Panc1 (cell line): ENCODE results near the gene TCF25. TPM values are rescaled to one million over a fixed set of nuclear protein-coding genes. Genes with fewer than 3 reads are reported as not detected.

Experiments used
- ATAC-seq: fragments of 200-7000 bp; cut with Tn5 transposase; 2 replicates; pipeline ENCODE4 v1.9.1; 2020; ENCODE audit warnings: mild to moderate bottlenecking, moderate library complexity
- BruUV-seq: library from RNA; stranded (reverse); fragments of 400-500 nt; replicated peaks from 2 replicates; lab custom pipeline; 2021; lab: Mats Ljungman, UMichigan
- CTCF ChIA-PET: fragments of 300-600 bp; sonication (Branson Sonifier 250); formaldehyde crosslinking; loops from one replicate; lab custom pipeline; 2022; ENCODE audit warnings: antibody characterized with exemption; lab: Charles Lee
- POLR2A ChIA-PET: fragments of 300-600 bp; sonication (Branson Sonifier 250); formaldehyde crosslinking; loops from one replicate; lab custom pipeline; 2022; ENCODE audit warnings: antibody characterized with exemption; lab: Charles Lee
- DNase-seq: peaks from one replicate; pipeline ENCODE4 v3.0.0-alpha.2; 2010; ENCODE audit warnings: low read depth, low spot score
- H3K27ac ChIP-seq: 2 replicates; pipeline ENCODE4 v1.5.1; 2011; ENCODE audit warnings: mild to moderate bottlenecking, low read length, inconsistent platforms
- H3K27me3 ChIP-seq: fragments of 200-500 bp; sonication (Bioruptor generic); 2 replicates; pipeline ENCODE4 v1.6.0; 2014; ENCODE audit warnings: low read length, inconsistent platforms; ENCODE audit not compliant: control insufficient read depth, insufficient read depth
- H3K36me3 ChIP-seq: fragments of 200-500 bp; sonication (Bioruptor generic); 2 replicates; pipeline ENCODE4 v1.5.1; 2014; ENCODE audit warnings: inconsistent platforms, mild to moderate bottlenecking, low read length, moderate library complexity; ENCODE audit not compliant: control insufficient read depth, insufficient read depth
- H3K4me1 ChIP-seq: 2 replicates; pipeline ENCODE4 v1.5.1; 2011; ENCODE audit warnings: inconsistent platforms, mild to moderate bottlenecking, low read length, moderate library complexity; ENCODE audit not compliant: control insufficient read depth, insufficient read depth
- H3K4me3 ChIP-seq, 2 experiments: 2 replicates each; pipeline ENCODE4 v1.5.1; 2011 to 2012; ENCODE audit warnings: low read depth in 2 of 2, low read length in 2 of 2, mild to moderate bottlenecking in 2 of 2, inconsistent platforms in 1 of 2, moderate library complexity in 1 of 2
- H3K9me3 ChIP-seq: fragments of 200-500 bp; sonication (Bioruptor generic); 2 replicates; pipeline ENCODE4 v1.5.1; 2014; ENCODE audit warnings: low read depth, mild to moderate bottlenecking, inconsistent platforms, low read length, moderate library complexity; ENCODE audit not compliant: control insufficient read depth, insufficient read depth
- CTCF ChIP-seq: fragments of 450-650 bp; IDR thresholded peaks from 2 replicates; pipeline ENCODE4 v1.5.1; 2017; ENCODE audit warnings: mild to moderate bottlenecking
- POLR2AphosphoS5 ChIP-seq: IDR thresholded peaks from 2 replicates; pipeline ENCODE4 v1.6.1; 2012; ENCODE audit warnings: mild to moderate bottlenecking, low read depth, low read length, moderate library complexity
- REST ChIP-seq, 2 experiments: IDR thresholded peaks; 2 replicates each; pipeline ENCODE4 v1.6.1; 2011 to 2012; ENCODE audit warnings: low read depth in 2 of 2, control low read depth in 1 of 2, low read length in 1 of 2, mild to moderate bottlenecking in 1 of 2, moderate library complexity in 1 of 2; ENCODE audit not compliant: insufficient read depth in 1 of 2
- SIN3A ChIP-seq: IDR thresholded peaks from 2 replicates; pipeline ENCODE4 v1.6.1; 2012; ENCODE audit warnings: low read depth, mild to moderate bottlenecking, low read length, moderate library complexity, borderline replicate concordance; ENCODE audit not compliant: insufficient read depth
- TCF7L2 ChIP-seq: IDR thresholded peaks from 2 replicates; pipeline ENCODE4 v1.6.1; 2011; ENCODE audit warnings: mild to moderate bottlenecking, low read depth, low read length, inconsistent platforms
- in situ Hi-C: cut with HindIII; loops from 2 replicates; pipeline ENCODE4 v1.10.0; 2016; ENCODE audit warnings: low sequenced_read_pairs, low pct_unique_long_range_greater_than_20kb
- intact Hi-C: fragments of 100-400 bp; cut with micrococcal nuclease; formaldehyde crosslinking; loops from one replicate; pipeline ENCODE4 v1.10.0; 2022; ENCODE audit not compliant: unreplicated experiment
- total RNA-seq: library from RNA; stranded (reverse); gene quantifications from one replicate; pipeline ENCODE4 v1.2.1, GENCODE V29; 2021; ENCODE audit not compliant: unreplicated experiment

TCF25 gene
- total RNA-seq, 1 experiment from 2014 or later: 144 TPM

DNA sequence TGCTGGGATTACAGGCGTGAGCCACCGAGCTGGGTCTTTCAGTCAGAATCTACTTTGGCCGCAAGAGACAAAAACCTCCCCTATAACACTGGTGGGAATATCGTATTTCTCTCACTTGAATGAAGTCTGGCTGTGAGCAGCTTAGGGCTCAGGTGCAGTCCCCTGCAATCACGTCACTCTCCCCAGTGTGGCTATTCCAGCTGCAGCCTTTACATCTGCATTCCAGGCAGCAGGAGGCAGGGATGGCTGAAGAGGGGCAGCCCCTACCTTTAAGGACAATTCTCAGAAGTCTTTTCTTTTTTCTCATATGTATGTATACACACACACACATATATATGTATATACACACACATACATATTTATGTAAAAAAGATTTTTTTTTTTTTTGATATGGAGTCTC lies 78.1 kb downstream of the TCF25 start:
- Histone ChIP-seq H3K36me3 (no peaks in the 10 kb centered on the region), H3K9me3 (no peaks in the 10 kb centered on the region), H3K4me3 (no peak overlapping the region), H3K4me1 (0 out of 2 replicates have a peak, but pooled peaks cover 4% of the 10 kb centered on the region), H3K27me3 (no peaks in the 10 kb centered on the region), H3K27ac (no peak overlapping the region)
- POLR2A ChIA-PET: no interaction called here
- ATAC-seq: no peak
- CTCF ChIA-PET: interaction anchor here (0.6 kb wide), 1 partner anchor 82 kb away, joined by 3 read pairs; no protein-coding TSS in a partner anchor
- TF ChIP-seq POLR2AphosphoS5 (no peak), REST (IDR thresholded peaks at IDR 0.05; ENCODE audit: insufficient read depth in 1 of 2, low read depth in 2 of 2, low read length in 1 of 2) (no peak), CTCF (no peak), TCF7L2 (no peak), SIN3A (no peak)
- BruUV-seq: TSS peak; percentile 55
- no peak for DNase-seq
- intact Hi-C loops (no loop called here), in situ Hi-C loops (no loop called here)

DNA sequence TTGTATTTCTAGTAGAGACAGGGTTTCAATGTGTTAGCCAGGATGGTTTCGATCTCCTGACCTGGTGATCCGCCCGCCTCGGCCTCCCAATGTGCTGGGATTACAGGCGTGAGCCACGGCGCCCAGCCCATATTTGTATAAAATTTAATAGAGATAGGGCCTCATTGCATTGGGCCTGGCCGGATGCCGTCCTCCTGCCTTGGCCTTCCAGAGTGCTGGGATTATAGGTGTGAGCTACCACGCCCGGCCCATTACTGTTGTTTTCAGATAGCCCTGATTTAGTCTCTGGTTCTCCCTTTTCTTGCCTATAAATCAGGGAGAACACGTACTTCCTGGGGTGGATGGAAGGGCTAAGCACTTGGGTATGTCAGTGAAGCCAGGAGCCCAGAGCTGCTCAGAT lies 78.7 kb downstream of the TCF25 start:
- Histone ChIP-seq H3K27me3 (no peaks in the 10 kb centered on the region), H3K27ac (no peak overlapping the region), H3K4me3 (no peak overlapping the region), H3K4me1 (0 out of 2 replicates have a peak, but pooled peaks cover 4% of the 10 kb centered on the region), H3K9me3 (no peaks in the 10 kb centered on the region), H3K36me3 (no peaks in the 10 kb centered on the region)
- BruUV-seq: no TSS peak
- POLR2A ChIA-PET: no interaction called here
- no peak for ATAC-seq
- TF ChIP-seq TCF7L2: no peak
- TF ChIP-seq POLR2AphosphoS5: no peak
- TF ChIP-seq REST (IDR thresholded peaks at IDR 0.05; ENCODE audit: insufficient read depth in 1 of 2, low read depth in 2 of 2, low read length in 1 of 2): no peak
- TF ChIP-seq CTCF: no peak
- TF ChIP-seq SIN3A: no peak
- in situ Hi-C loops (no loop called here), intact Hi-C loops (no loop called here)
- CTCF ChIA-PET: no interaction called here
- no peak for DNase-seq
